HK-2 (cell line): Measurements from ENCODE around the gene PSG1.
"Not testable (repeated sequence)": the region's sequence is repeated elsewhere in the genome, so short reads cannot be mapped to it uniquely, and the experiment has no call there.

Experiments used
- DNase-seq: peaks from one replicate; pipeline ENCODE4 v3.0.0-alpha.2; 2018; ENCODE audit not compliant: unreplicated experiment

PSG1 gene

DNA sequence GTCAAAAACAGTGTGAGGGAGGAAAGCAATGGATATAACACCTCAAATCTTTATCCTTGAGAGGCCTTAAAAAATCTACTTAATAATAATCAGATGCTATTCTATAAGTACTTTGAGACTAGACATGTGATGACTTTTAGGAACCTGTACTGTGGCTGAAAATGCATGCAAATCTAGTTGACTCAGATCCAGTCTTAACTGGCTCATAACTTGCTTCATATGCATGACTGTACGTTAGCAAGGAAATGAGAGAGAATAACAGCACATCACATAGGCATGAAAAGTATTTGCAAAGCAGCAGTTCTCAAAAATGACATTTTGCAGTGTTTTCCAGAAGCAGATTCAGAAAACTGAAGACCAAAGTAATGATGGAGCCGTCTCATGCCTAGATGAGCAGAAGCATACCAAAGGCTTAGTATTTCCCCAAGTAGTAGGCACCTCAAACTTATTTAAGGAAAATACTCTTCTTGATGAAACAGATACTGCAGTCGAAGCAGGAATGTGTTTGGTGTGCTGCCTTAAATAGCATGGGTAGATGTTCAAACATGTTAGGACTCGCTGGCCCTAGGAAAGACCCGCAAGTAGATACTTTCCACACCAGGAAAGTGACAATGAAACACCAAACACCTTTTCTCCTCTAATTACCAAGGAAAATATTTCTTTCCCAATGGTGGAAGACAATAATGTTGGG lies 59.4 kb downstream of the PSG1 start:
- not testable (repeated sequence) for DNase-seq

DNA sequence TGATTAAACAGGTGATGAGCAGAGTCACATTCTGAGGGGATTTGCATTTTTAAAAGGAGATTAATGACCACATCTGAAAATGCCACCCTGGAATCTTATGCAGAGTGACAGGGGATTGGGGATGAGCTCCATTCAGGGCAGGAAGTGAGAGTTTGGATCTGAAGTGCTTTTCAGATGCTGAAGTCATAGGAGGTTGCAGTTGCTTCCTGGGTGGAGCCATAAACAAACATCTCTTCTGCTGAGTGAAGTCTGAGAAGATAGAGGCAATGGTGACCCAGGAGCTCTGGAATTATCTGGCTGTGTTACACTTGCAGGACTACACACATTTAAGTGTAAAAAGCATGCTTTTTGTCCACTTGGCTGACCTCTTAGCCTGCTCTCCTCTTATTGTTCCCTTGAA lies 62.6 kb downstream of the PSG1 start:
- DNase-seq = no peak
